Spinal cord (tissue), 10 donors: ENCODE measurements around the gene IFIH1. TPM values are rescaled to one million over a fixed set of nuclear protein-coding genes. Genes with fewer than 3 reads are reported as not detected.
A peak's percentile ranks its signal among the peaks of the same experiment; 100 is the strongest.

ENCODE experiments used
- DNase-seq, 6 donors: peaks; one replicate each; pipeline versions ENCODE4 v3.0.0 to v3.0.0-alpha.2; 2013 to 2015; ENCODE audit warnings: low spot score in 6 of 6, low read depth in 4 of 6
- H3K27ac ChIP-seq: one replicate; pipeline ENCODE4 v1.5.1; 2013; ENCODE audit warnings: low read depth, low read length, control low read depth
- H3K27me3 ChIP-seq: one replicate; pipeline ENCODE4 v1.6.1; 2013; ENCODE audit warnings: low read length; ENCODE audit not compliant: control insufficient read depth, insufficient read depth
- H3K36me3 ChIP-seq: one replicate; pipeline ENCODE4 v1.6.1; 2013; ENCODE audit warnings: low read length; ENCODE audit not compliant: control insufficient read depth, insufficient read depth
- H3K4me1 ChIP-seq: one replicate; pipeline ENCODE4 v1.6.1; 2013; ENCODE audit warnings: low read length; ENCODE audit not compliant: control insufficient read depth, insufficient read depth
- H3K4me3 ChIP-seq: one replicate; pipeline ENCODE4 v1.5.1; 2013; ENCODE audit warnings: low read depth, low read length, control low read depth
- H3K9me3 ChIP-seq: one replicate; pipeline ENCODE4 v1.6.1; 2013; ENCODE audit warnings: low read length; ENCODE audit not compliant: control insufficient read depth, insufficient read depth
- WGBS: methylation state at CpG from one replicate; pipeline ENCODE4 v1.1.5; 2013; ENCODE audit warnings: missing lambda C conversion rate; ENCODE audit not compliant: insufficient coverage; 5-methylcytosine and 5-hydroxymethylcytosine counted together
- polyA plus RNA-seq, 2 donors: library from polyadenylated mRNA; unstranded; fragments of 120-200 nt; gene quantifications; one replicate each; pipeline ENCODE4 v1.2.1, GENCODE V29; 2013; ENCODE audit not compliant: insufficient read length in 2 of 2
- total RNA-seq, 2 donors: library from RNA; depleted of rRNA in 1 of 2; stranded (reverse); fragments of 120-200 nt in 1 of 2; fragments of >200 nt in 1 of 2; gene quantifications; one replicate each; pipeline versions ENCODE4 v1.2.3 to v1.2.4, GENCODE V29; 2013 to 2014
- donor health status: healthy.

IFIH1 gene
- total and polyA plus RNA-seq, 4 donors = 4.9 to 9.3 (median 7.6) TPM

DNA sequence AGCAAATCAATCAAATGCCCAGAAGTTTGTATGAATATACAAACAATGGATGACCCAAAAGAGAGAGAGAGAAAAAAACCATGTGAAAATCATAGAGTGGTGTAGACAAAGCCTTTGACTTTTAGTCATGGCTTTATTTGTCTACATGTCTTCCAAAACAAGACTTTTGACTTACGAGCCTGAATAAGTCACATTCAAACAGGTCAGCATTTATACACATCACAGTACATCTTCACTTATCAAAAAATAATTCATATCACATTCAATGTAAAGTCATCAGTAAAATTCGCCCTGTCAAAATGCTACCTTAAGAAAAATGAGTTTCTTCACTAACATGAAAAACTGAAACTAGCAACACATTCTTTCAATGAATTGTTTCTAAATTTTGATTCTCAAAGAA, 1.9 kb downstream of the IFIH1 start:
- H3K4me3 ChIP-seq = no peak overlapping the region
- H3K9me3 ChIP-seq = no peaks in the 10 kb centered on the region
- DNase-seq = no peak
- no peak overlapping the region for H3K27ac ChIP-seq
- WGBS = 100% methylated on average over 1 of the region's 2 CpGs
- peaks cover 6% of the 10 kb centered on the region for H3K4me1 ChIP-seq
- H3K36me3 ChIP-seq = no peaks in the 10 kb centered on the region
- peaks cover 5% of the 10 kb centered on the region for H3K27me3 ChIP-seq

- peak in 1 of 6 donors; percentile 77 for DNase-seq
- Histone ChIP-seq H3K27ac (no peak overlapping the region), H3K4me3 (no peak overlapping the region), H3K27me3 (peaks cover 5% of the 10 kb centered on the region), H3K4me1 (peaks cover 6% of the 10 kb centered on the region), H3K9me3 (no peaks in the 10 kb centered on the region), H3K36me3 (no peaks in the 10 kb centered on the region)
- WGBS = no CpG with 5 or more reads among the region's 4 CpGs
These were observed 2.5 kb downstream of the IFIH1 start for GRCh38 chr2:162315938-162316337.

DNA sequence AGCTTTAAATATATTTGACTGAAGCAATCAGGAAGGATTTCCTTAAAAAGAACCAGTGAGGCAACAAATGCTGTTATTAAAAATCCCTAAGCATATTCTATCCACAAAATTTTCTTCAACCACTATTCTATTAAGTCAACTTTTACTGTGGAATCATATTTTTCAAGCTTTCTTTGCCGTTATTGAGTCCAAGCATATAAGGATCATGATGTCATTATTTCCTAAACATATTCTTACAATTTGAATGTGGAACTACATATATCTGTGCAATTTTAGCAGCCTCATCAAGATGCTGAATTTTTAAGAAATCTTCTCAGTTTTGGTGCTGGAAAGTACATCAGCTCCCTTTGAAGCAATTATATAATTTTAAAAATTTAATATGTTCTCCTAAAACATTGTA, 5.6 kb downstream of the IFIH1 start:
- DNase-seq = no peak
- H3K4me1 ChIP-seq = peaks cover 2% of the 10 kb centered on the region
- no peaks in the 10 kb centered on the region for H3K9me3 ChIP-seq
- H3K36me3 ChIP-seq = no peaks in the 10 kb centered on the region
- H3K4me3 ChIP-seq = no peak overlapping the region
- peaks cover 3% of the 10 kb centered on the region for H3K27me3 ChIP-seq
- WGBS = no CpG with 5 or more reads among the region's 1 CpG
- H3K27ac ChIP-seq = no peak overlapping the region

DNA sequence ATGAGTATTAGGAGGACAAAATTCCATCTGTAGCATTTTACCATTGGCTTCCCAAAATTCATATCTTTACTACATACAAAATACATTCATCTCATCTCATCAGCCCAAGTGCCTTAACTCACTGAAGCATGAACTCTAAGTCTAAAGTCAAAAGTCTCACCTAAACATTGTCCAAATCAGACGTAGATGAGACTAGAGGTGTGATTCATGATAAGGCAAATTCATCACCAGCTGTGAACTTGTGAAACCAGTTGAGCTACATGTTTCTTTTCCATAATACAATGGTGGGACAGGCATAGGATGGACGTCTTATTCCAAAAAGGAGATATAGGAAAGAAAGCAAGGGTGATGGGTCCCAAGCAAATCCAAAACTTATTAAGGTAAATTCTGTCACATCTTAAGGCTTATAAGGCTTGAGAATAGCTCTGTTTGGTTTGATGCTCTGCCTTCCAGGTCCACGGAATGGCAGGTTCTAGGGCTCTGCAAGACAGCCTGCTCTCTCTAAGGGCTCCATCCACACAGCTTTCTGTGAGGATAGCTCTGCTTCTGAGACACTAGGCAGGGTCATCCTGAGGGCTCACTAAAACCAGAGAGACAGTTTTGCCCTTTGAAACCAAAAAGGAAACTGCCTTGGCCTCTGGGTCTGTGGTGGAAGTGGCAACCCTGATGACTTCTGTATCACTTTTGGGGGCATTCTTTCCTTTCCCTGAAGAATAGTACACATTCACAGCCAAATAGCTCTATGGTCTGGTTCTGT, 9.6 kb downstream of the IFIH1 start:
- Histone ChIP-seq H3K36me3 (no peaks in the 10 kb centered on the region), H3K27me3 (no peaks in the 10 kb centered on the region), H3K9me3 (no peaks in the 10 kb centered on the region), H3K4me3 (no peak overlapping the region), H3K4me1 (no peaks in the 10 kb centered on the region), H3K27ac (no peak overlapping the region)
- WGBS = 79% methylated on average over 2 of the region's 3 CpGs
- no peak for DNase-seq

DNA sequence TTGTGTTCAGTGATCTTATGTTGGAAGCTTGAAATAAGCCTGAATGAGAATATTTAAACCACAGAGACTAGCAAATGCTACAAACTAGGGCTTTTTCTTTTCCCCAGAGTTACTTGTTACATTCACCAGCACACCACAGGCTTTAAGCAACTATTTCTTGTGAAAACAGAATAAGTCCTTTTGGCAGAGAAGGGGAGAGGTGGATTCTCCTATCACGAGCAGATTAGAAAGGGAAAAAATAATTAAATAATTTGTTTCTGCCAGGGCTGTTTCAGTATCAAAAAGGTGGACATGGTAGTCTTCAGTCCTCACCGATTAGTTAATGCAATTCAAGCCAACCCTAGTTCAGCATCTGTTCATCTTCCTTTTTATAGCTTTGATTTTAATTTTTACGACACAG, 12.6 kb downstream of the IFIH1 start:
- no peaks in the 10 kb centered on the region for H3K9me3 ChIP-seq
- H3K27me3 ChIP-seq = no peaks in the 10 kb centered on the region
- WGBS = no CpG with 5 or more reads among the region's 3 CpGs
- no peaks in the 10 kb centered on the region for H3K4me1 ChIP-seq
- no peaks in the 10 kb centered on the region for H3K36me3 ChIP-seq
- H3K4me3 ChIP-seq = no peak overlapping the region
- no peak overlapping the region for H3K27ac ChIP-seq
- no peak for DNase-seq

DNA sequence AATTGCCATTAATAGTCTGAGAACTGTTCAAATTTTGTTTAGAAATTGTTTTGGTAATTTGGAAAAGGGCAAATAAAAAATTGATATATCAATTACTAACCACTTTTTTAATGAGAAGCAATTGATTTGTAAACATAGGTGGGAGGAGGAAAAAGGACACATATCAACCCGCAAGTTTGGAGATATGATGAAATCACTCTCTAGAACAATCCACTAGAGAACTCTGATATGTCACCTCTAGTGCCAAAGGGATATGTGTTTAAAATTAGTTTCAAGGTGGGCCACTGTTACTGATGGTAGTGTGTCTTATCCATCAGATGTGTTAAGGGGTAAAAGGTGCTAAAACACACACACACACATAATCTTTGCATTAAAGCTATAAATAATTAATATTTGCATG, 16.6 kb downstream of the IFIH1 start:
- no peaks in the 10 kb centered on the region for H3K4me1 ChIP-seq
- H3K9me3 ChIP-seq = no peaks in the 10 kb centered on the region
- no peak overlapping the region for H3K27ac ChIP-seq
- H3K36me3 ChIP-seq = no peaks in the 10 kb centered on the region
- H3K27me3 ChIP-seq = no peaks in the 10 kb centered on the region
- H3K4me3 ChIP-seq = no peak overlapping the region
- WGBS = no CpG with 5 or more reads among the region's 1 CpG
- DNase-seq = no peak

DNA sequence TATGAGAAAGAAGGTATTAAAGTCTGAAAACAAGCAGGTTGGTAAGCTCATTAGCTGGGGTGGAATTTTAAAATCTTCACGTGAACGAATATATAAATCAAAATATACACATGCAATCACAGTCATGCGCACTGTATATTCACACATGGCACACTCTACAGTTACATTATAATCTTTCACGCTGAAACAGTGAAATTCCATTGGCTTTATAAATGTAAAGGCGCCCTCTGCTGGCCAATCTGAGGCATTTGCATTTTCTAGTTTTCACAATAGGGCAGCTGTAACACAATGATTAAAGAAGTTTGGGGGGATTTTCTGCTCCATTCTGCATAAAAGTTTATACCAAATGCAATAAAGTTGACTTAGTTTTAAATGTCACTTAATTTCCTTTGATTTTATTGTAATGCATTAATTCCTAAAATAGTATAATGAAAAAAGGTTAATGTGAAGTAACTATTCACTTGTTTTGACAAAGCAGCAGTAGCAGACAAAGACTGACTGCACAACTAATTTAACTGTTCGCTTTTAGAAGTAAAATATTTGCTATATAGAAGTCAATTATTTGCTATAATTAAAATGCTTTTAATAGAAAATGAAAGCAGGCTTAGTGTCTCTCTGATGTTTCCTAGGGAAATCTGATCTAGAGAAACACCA, 17.2 kb downstream of the IFIH1 start:
- peak in 5 of 6 donors; percentile 35 to 93 (median 49) for DNase-seq
- Histone ChIP-seq H3K27me3 (no peaks in the 10 kb centered on the region), H3K9me3 (no peaks in the 10 kb centered on the region), H3K36me3 (no peaks in the 10 kb centered on the region), H3K4me1 (no peaks in the 10 kb centered on the region), H3K4me3 (no peak overlapping the region), H3K27ac (no peak overlapping the region)
- WGBS = 5% methylated on average over 3 of the region's 6 CpGs

GRCh38 chr2:162300266-162300665, 18.2 kb downstream of the IFIH1 start:
- no peak for DNase-seq
- Histone ChIP-seq H3K27me3 (no peaks in the 10 kb centered on the region), H3K4me3 (no peak overlapping the region), H3K9me3 (no peaks in the 10 kb centered on the region), H3K4me1 (no peaks in the 10 kb centered on the region), H3K36me3 (no peaks in the 10 kb centered on the region), H3K27ac (no peak overlapping the region)

DNA sequence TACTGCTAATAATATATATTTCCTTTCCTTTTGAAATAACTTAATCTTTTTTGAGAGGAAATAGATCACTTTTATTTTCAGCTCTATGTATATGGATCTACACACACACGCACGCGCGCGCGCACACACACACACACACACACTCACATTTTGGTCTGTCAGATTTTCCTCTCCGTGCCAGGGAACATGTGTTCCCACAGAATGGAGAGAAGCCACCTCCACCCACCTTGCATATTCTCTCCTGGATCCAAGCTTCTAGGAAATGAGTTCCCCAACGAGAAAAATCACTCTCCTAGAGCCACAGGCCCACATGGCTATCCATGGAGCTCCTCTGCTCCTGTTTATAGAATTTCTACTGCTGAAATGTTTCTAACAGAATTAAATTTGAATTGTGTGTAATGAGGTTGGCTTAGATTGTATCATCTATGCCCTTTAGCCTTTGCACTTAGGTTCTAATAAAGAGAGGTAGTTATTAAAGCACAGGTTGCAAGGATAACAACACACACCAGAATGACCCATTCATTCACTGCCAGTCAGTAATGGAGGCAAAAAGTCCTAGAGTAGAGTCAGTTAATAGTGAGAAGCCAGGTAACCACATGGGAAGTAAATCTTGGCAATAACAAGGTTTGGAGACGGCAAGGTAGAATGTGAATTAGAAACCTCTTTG, 19.7 kb downstream of the IFIH1 start:
- H3K36me3 ChIP-seq = no peaks in the 10 kb centered on the region
- H3K27ac ChIP-seq = no peak overlapping the region
- no peak for DNase-seq
- no peaks in the 10 kb centered on the region for H3K4me1 ChIP-seq
- no peak overlapping the region for H3K4me3 ChIP-seq
- no peaks in the 10 kb centered on the region for H3K9me3 ChIP-seq
- WGBS = 98% methylated on average over 8 of the region's 9 CpGs
- H3K27me3 ChIP-seq = no peaks in the 10 kb centered on the region
